ENCODE results near the gene EXOC4.

The EXOC4 gene

GRCh38 chr7:133679977-133680376 is 427.1 kb downstream of the EXOC4 start:
- no peak for DNase-seq

GRCh38 chr7:133681529-133681928 is 428.7 kb downstream of the EXOC4 start:
- DNase-seq: no peak

GRCh38 chr7:133682364-133683181 is 429.7 kb downstream of the EXOC4 start:
- DNase-seq: no peak

GRCh38 chr7:133683182-133683454 is 430.2 kb downstream of the EXOC4 start:
- no peak for DNase-seq

GRCh38 chr7:133688483-133689239 is 435.8 kb downstream of the EXOC4 start:
- no peak for DNase-seq

- no peak for DNase-seq
These were observed 437.9 kb downstream of the EXOC4 start for GRCh38 chr7:133690740-133691139.

GRCh38 chr7:133691727-133692610 is 439.1 kb downstream of the EXOC4 start:
- no peak for DNase-seq

GRCh38 chr7:133693281-133693680 is 440.4 kb downstream of the EXOC4 start:
- DNase-seq: no peak

- DNase-seq: no peak
These were observed 443.2 kb downstream of the EXOC4 start for GRCh38 chr7:133696056-133696455.

GRCh38 chr7:133697585-133697984 is 444.7 kb downstream of the EXOC4 start:
- DNase-seq: no peak

GRCh38 chr7:133698127-133698526 is 445.2 kb downstream of the EXOC4 start:
- DNase-seq: no peak

- no peak for DNase-seq
These were observed 446.5 kb downstream of the EXOC4 start for GRCh38 chr7:133699386-133699785.

- no peak for DNase-seq
These were observed 449.2 kb downstream of the EXOC4 start for GRCh38 chr7:133702078-133702477.

- DNase-seq: no peak
These were observed 450.1 kb downstream of the EXOC4 start for GRCh38 chr7:133702960-133703359.

- DNase-seq: no peak
These were observed 450.7 kb downstream of the EXOC4 start for GRCh38 chr7:133703547-133703946.

GRCh38 chr7:133704453-133704852 is 451.6 kb downstream of the EXOC4 start:
- DNase-seq: no peak

GRCh38 chr7:133705596-133705995 is 452.7 kb downstream of the EXOC4 start:
- DNase-seq: no peak

GRCh38 chr7:133706016-133706415 is 453.1 kb downstream of the EXOC4 start:
- no peak for DNase-seq

- no peak for DNase-seq
These were observed 456.4 kb downstream of the EXOC4 start for GRCh38 chr7:133709036-133709880.

- DNase-seq: no peak
These were observed 459.7 kb downstream of the EXOC4 start for GRCh38 chr7:133712544-133712943.

GRCh38 chr7:133714654-133715053 is 461.8 kb downstream of the EXOC4 start:
- no peak for DNase-seq

GRCh38 chr7:133718131-133718530 is 465.3 kb downstream of the EXOC4 start:
- no peak for DNase-seq

GRCh38 chr7:133723044-133723443 is 470.2 kb downstream of the EXOC4 start:
- no peak for DNase-seq

Data from NCI-H1105 (cell line).